GM23338 (cell line): ENCODE data around the gene VPS37C.

Source experiments
- CTCF ChIP-seq, 2 experiments: fragments of 200-600 bp in 1 of 2; sonication (generic) in 1 of 2; conservative IDR thresholded peaks; 2 replicates each; pipeline versions ENCODE4 v1.5.1 to v1.6.1; 2016 to 2017; ENCODE audit warnings: antibody characterized with exemption in 2 of 2, low read depth in 2 of 2, mild to moderate bottlenecking in 2 of 2, moderate library complexity in 1 of 2
- EZH2 ChIP-seq: fragments of 200-600 bp; sonication (generic); IDR thresholded peaks from one replicate; pipeline ENCODE4 v1.8.0; 2017; ENCODE audit warnings: antibody characterized with exemption, mild to moderate bottlenecking, low read depth; ENCODE audit not compliant: unreplicated experiment
- EZH2phosphoT487 ChIP-seq: fragments of 200-600 bp; sonication (generic); IDR thresholded peaks from one replicate; pipeline ENCODE4 v1.8.1; 2018; ENCODE audit warnings: antibody characterized with exemption; ENCODE audit not compliant: unreplicated experiment
- POLR2AphosphoS5 ChIP-seq: IDR thresholded peaks from 2 replicates; pipeline ENCODE4 v1.6.1; 2016; ENCODE audit warnings: antibody characterized with exemption, low read depth
- STAT1 ChIP-seq: IDR thresholded peaks from one replicate; pipeline ENCODE4 v1.6.1; 2016; ENCODE audit warnings: antibody characterized with exemption; ENCODE audit not compliant: unreplicated experiment

- no peak for TF ChIP-seq EZH2phosphoT487
- no peak for TF ChIP-seq CTCF (conservative IDR thresholded peaks at IDR 0.05; ENCODE audit: low read depth in 2 of 2)
- no peak for TF ChIP-seq STAT1
- TF ChIP-seq POLR2AphosphoS5, result no peak
- TF ChIP-seq EZH2, result no peak
Measured at GRCh38 chr11:61111786-61112517, 49.3 kb downstream of the VPS37C start.
